Endodermal cell (in vitro differentiated cells): ENCODE results near the gene SLC2A8. TPM values are rescaled to one million over a fixed set of nuclear protein-coding genes. Genes with fewer than 3 reads are reported as not detected.

Experiments used
- DNase-seq: peaks from one replicate; pipeline ENCODE4 v3.0.0-alpha.2; 2017
- H3K27ac ChIP-seq: 2 replicates; pipeline ENCODE4 v1.5.1; 2013; ENCODE audit warnings: mild to moderate bottlenecking, low read depth, low read length, moderate library complexity
- H3K27me3 ChIP-seq: 2 replicates; pipeline ENCODE4 v1.6.1; 2013; ENCODE audit warnings: mild to moderate bottlenecking, low read length, moderate library complexity; ENCODE audit not compliant: insufficient read depth, control insufficient read depth, poor library complexity, severe bottlenecking
- H3K36me3 ChIP-seq: 2 replicates; pipeline ENCODE4 v1.7.0; 2013; ENCODE audit warnings: mild to moderate bottlenecking, low read length, moderate library complexity; ENCODE audit not compliant: control insufficient read depth, insufficient read depth
- H3K4me1 ChIP-seq: one replicate; pipeline ENCODE4 v1.7.0; 2013; ENCODE audit warnings: low read length; ENCODE audit not compliant: control insufficient read depth, insufficient read depth
- H3K4me3 ChIP-seq: 2 replicates; pipeline ENCODE4 v1.5.1; 2013; ENCODE audit warnings: mild to moderate bottlenecking, low read length, moderate library complexity
- H3K9ac ChIP-seq: 2 replicates; pipeline ENCODE4 v1.6.1; 2013; ENCODE audit warnings: mild to moderate bottlenecking, low read length, moderate library complexity; ENCODE audit not compliant: poor library complexity, severe bottlenecking; ENCODE audit errors: extremely low read depth
- H3K9me3 ChIP-seq: 2 replicates; pipeline ENCODE4 v1.6.1; 2013; ENCODE audit warnings: mild to moderate bottlenecking, low read length, moderate library complexity; ENCODE audit not compliant: control insufficient read depth
- H3K27ac Mint-ChIP-seq: 2 replicates; pipeline ENCODE4 v1.8.0; 2020; ENCODE audit warnings: mixed read lengths
- H3K27me3 Mint-ChIP-seq: 2 replicates; pipeline ENCODE4 v1.8.0; 2021; ENCODE audit warnings: mild to moderate bottlenecking, mixed read lengths; ENCODE audit not compliant: insufficient read depth
- H3K36me3 Mint-ChIP-seq: 2 replicates; pipeline ENCODE4 v1.8.0; 2020; ENCODE audit warnings: low read depth, mixed read lengths
- H3K4me1 Mint-ChIP-seq: 2 replicates; pipeline ENCODE4 v1.8.0; 2020; ENCODE audit warnings: mixed read lengths
- H3K4me3 Mint-ChIP-seq: 2 replicates; pipeline ENCODE4 v1.8.0; 2020; ENCODE audit warnings: mild to moderate bottlenecking, moderate library complexity, mixed read lengths
- H3K9me3 Mint-ChIP-seq: 2 replicates; pipeline ENCODE4 v1.8.0; 2020; ENCODE audit warnings: mild to moderate bottlenecking, mixed read lengths
- WGBS, 2 experiments: methylation state at CpG; one replicate each; pipeline versions ENCODE4 v1.1.5 to v1.1.7; 2013; ENCODE audit warnings: missing lambda C conversion rate in 2 of 2, mixed read lengths in 1 of 2; ENCODE audit not compliant: insufficient coverage in 1 of 2, insufficient read length in 1 of 2; 5-methylcytosine and 5-hydroxymethylcytosine counted together
- total RNA-seq, 2 donors: library from RNA; stranded (reverse); fragmentation: NEBNext Ultra II Directional in 1 of 2; extraction: Animal tissue kit (Norgen Biotek cat#: 25700) in 1 of 2; gene quantifications; 2 replicates in 1 of 2; 3 replicates in 1 of 2; pipeline ENCODE4 v1.2.1, GENCODE V29; 2021
- TF ChIP-seq, protein P1 (sequence below): fragments of 200-600 bp; sonication (generic); conservative IDR thresholded peaks from 2 replicates; pipeline ENCODE4 v1.5.0; 2021; ENCODE audit warnings: antibody characterized with exemption, mild to moderate bottlenecking

The SLC2A8 gene
- total RNA-seq, 2 donors from 2014 or later: 33.6 to 40.3 TPM

DNA sequence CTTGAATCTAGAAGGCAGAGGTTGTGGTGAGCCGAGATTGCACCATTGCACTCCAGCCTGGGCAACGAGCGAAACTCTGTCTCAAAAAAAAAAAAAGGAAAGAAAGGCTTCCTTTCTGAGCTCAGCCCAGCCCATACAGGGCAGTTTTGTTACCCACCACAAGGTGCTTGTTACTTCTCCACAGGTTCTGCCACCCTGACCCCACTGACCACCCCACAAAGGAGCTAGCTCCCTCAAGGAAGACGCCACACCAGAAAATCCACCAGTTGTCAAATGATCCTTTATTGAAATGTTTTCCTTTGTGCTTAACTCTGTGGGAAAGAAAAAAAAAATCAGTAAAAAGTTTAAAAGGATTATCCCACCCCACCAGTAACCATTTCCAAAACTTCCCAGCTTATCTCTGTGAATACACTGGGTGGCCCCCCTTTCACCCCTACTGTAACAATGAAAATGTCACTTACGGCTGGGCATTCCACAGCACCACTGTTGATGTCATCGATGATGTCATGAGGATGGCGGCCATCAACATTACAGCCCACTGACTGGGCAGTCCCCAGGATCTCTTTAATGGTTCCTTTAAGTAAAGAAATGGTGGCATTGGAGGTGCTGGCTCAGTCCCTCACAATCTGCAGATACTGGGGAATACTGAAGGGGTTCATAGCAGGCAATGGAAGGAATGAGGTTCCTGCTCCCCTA is 50.6 kb downstream of the SLC2A8 start:
- Mint-ChIP-seq H3K9me3 (peaks cover 29% of the 10 kb centered on the region), H3K4me3 (peak overlapping the region; percentile 93), H3K27ac (peak overlapping the region; percentile 95), H3K36me3 (peaks cover 81% of the 10 kb centered on the region), H3K4me1 (peaks cover 25% of the 10 kb centered on the region), H3K27me3 (no peaks in the 10 kb centered on the region)
- Histone ChIP-seq H3K9me3 (no peaks in the 10 kb centered on the region), H3K27me3 (no peaks in the 10 kb centered on the region), H3K36me3 (peaks cover 57% of the 10 kb centered on the region), H3K27ac (peak overlapping the region; percentile 21), H3K4me3 (peak overlapping the region; percentile 97), H3K9ac (peak overlapping the region; percentile 99), H3K4me1 (no peaks in the 10 kb centered on the region)
- TF ChIP-seq, protein P1, sequence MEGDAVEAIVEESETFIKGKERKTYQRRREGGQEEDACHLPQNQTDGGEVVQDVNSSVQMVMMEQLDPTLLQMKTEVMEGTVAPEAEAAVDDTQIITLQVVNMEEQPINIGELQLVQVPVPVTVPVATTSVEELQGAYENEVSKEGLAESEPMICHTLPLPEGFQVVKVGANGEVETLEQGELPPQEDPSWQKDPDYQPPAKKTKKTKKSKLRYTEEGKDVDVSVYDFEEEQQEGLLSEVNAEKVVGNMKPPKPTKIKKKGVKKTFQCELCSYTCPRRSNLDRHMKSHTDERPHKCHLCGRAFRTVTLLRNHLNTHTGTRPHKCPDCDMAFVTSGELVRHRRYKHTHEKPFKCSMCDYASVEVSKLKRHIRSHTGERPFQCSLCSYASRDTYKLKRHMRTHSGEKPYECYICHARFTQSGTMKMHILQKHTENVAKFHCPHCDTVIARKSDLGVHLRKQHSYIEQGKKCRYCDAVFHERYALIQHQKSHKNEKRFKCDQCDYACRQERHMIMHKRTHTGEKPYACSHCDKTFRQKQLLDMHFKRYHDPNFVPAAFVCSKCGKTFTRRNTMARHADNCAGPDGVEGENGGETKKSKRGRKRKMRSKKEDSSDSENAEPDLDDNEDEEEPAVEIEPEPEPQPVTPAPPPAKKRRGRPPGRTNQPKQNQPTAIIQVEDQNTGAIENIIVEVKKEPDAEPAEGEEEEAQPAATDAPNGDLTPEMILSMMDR: peak; percentile 50
- DNase-seq: peak; percentile 50
- 94 to 100% methylated on average over 1 to 7 of the region's 7 CpGs for WGBS, 2 experiments

DNA sequence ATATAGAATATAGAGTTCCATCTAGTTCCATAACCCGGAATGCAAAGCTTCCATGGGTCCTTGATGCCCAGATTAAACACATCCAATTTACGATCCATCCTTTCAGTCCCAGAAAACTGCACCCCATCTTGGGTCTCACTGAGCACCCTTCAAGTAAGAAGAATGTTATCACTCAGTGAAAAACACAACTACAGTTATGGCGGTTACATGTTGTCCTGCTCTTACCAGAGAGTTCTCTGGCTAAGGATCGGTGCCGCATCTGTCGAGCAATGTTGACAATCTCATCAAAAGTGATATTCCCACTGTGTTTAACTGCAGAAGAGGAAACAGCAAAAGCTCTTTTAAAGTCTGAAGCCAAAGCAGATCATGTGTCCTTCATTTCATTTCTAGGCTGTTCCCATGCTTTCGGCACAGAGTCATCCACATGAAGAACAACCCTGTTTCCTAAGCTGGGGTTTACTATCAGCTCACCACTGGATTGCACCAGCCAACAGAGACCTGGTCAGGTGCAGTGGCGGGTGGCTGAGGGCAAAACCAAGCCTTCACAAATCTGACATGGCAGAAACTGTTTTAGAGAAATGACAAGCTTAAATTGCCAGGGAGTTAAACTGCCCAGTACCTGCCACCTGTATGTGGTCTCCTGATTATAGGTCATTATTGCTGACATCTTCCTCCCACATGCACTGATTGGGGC is 51.3 kb downstream of the SLC2A8 start:
- H3K4me1 ChIP-seq: no peaks in the 10 kb centered on the region
- H3K36me3 ChIP-seq: peaks cover 53% of the 10 kb centered on the region
- peak overlapping the region; percentile 93 for H3K4me3 Mint-ChIP-seq
- H3K36me3 Mint-ChIP-seq: peaks cover 74% of the 10 kb centered on the region
- H3K4me1 Mint-ChIP-seq: peaks cover 25% of the 10 kb centered on the region
- peak overlapping the region; percentile 99 for H3K9ac ChIP-seq
- peaks cover 24% of the 10 kb centered on the region for H3K9me3 Mint-ChIP-seq
- H3K27ac Mint-ChIP-seq: peak overlapping the region; percentile 95
- TF ChIP-seq, protein P1: no peak
- no peaks in the 10 kb centered on the region for H3K27me3 ChIP-seq
- no peak overlapping the region for H3K27ac ChIP-seq
- WGBS, 2 experiments: 96 to 100% methylated on average over 7 to 8 of the region's 8 CpGs
- DNase-seq: no peak
- peak overlapping the region; percentile 97 for H3K4me3 ChIP-seq
- H3K9me3 ChIP-seq: no peaks in the 10 kb centered on the region
- H3K27me3 Mint-ChIP-seq: no peaks in the 10 kb centered on the region

DNA sequence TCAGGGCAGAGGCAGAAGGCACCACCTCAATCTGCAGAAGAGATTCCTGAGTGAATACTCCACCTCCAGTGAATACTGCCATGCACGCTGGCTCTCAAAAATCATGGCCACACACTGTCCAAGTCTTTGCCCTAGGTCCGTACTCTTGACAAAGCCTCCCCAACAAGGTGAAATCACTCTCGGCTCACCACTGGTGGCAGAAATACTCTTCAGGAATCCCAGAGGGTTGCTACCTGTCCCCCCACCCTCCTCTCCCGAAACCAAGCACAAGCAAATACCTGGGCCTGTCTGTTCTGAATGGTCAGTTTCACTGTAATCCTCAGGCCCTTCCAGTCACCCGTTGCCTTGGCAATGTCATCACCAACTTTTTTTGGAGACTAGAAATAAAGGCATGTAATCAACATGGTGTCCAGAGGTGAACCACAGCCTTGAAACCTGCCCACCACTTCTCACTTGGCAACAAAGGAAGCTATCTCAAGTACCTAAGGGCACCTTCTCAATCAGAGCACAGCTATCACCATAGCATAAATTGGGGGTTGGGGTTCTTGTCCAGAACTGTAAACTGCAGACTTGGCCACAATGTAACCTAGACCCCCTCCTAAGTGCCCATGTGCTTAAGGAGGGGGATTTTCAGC is 52.5 kb downstream of the SLC2A8 start:
- 64 to 67% methylated on average over 5 of the region's 5 CpGs for WGBS, 2 experiments
- H3K36me3 ChIP-seq: peaks cover 51% of the 10 kb centered on the region
- no peaks in the 10 kb centered on the region for H3K27me3 Mint-ChIP-seq

More for the DNA sequence above, 52.5 kb downstream of the SLC2A8 start:
- TF ChIP-seq, protein P1: no peak
- H3K4me3 Mint-ChIP-seq: peak overlapping the region; percentile 93
- peaks cover 15% of the 10 kb centered on the region for H3K9me3 Mint-ChIP-seq
- H3K27me3 ChIP-seq: no peaks in the 10 kb centered on the region
- peak overlapping the region; percentile 97 for H3K4me3 ChIP-seq
- peak overlapping the region; percentile 97 for H3K27ac Mint-ChIP-seq
- peaks cover 64% of the 10 kb centered on the region for H3K36me3 Mint-ChIP-seq
- no peak for DNase-seq
- H3K27ac ChIP-seq: no peak overlapping the region
- H3K9me3 ChIP-seq: no peaks in the 10 kb centered on the region
- peaks cover 25% of the 10 kb centered on the region for H3K4me1 Mint-ChIP-seq
- H3K9ac ChIP-seq: peak overlapping the region; percentile 99
- no peaks in the 10 kb centered on the region for H3K4me1 ChIP-seq
